OCI-LY7 (cell line): ENCODE data around the gene CD52.
"Not testable (repeated sequence)": the region's sequence is repeated elsewhere in the genome, so short reads cannot be mapped to it uniquely, and the experiment has no call there.

Experiments used
- EZH2phosphoT487 ChIP-seq: fragments of 200-600 bp; sonication (generic); IDR thresholded peaks from 2 replicates; pipeline ENCODE4 v1.6.1; 2018; ENCODE audit warnings: low read depth, borderline replicate concordance, mild to moderate bottlenecking, mixed run types, antibody characterized with exemption, low read length, moderate library complexity, mixed read lengths
- TF ChIP-seq, protein P1 (sequence below): fragments of 200-600 bp; sonication (generic); conservative IDR thresholded peaks from 2 replicates; pipeline ENCODE4 v1.5.1; 2014; ENCODE audit warnings: mild to moderate bottlenecking, antibody characterized with exemption, low read length, moderate library complexity, mixed read lengths

DNA sequence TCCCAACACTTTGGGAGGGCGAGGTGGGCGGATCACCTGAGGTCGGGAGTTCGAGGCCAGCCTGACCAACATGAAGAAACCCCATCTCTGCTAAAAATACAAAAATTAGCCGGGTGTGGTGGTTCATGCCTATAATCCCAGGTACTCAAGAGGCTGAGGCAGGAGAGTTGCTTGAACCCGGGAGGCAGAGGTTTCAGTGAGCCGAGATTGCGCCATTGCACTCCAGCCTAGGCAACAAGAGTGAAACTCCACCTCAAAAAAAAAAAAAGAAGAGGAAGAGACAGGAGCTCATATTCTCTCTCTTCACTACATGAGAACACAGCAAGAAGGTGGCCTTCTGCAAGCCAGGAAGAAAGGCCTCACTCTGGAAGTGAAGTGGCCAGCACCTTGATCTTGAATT, 15.6 kb downstream of the CD52 start:
- TF ChIP-seq, protein P1, sequence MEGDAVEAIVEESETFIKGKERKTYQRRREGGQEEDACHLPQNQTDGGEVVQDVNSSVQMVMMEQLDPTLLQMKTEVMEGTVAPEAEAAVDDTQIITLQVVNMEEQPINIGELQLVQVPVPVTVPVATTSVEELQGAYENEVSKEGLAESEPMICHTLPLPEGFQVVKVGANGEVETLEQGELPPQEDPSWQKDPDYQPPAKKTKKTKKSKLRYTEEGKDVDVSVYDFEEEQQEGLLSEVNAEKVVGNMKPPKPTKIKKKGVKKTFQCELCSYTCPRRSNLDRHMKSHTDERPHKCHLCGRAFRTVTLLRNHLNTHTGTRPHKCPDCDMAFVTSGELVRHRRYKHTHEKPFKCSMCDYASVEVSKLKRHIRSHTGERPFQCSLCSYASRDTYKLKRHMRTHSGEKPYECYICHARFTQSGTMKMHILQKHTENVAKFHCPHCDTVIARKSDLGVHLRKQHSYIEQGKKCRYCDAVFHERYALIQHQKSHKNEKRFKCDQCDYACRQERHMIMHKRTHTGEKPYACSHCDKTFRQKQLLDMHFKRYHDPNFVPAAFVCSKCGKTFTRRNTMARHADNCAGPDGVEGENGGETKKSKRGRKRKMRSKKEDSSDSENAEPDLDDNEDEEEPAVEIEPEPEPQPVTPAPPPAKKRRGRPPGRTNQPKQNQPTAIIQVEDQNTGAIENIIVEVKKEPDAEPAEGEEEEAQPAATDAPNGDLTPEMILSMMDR = not testable (repeated sequence)
- not testable (repeated sequence) for TF ChIP-seq EZH2phosphoT487
